Natural killer cell treated with Interleukin-12 subunit alpha and Interleukin-12 subunit beta and Interleukin-15 and Interleukin-18, amount 100 ng/mL, for 72 hours (primary cell): ENCODE results near the gene CRB2. TPM values are rescaled to one million over a fixed set of nuclear protein-coding genes. Genes with fewer than 3 reads are reported as not detected.
A peak's percentile ranks its signal among the peaks of the same experiment; 100 is the strongest.
"Not testable (repeated sequence)": the region's sequence is repeated elsewhere in the genome, so short reads cannot be mapped to it uniquely, and the experiment has no call there.

Experiments
- ATAC-seq, 2 donors: fragments of 150-1000 bp; cut with Tn5 transposase in 1 of 2; sonication (Bioruptor Pico), chemical (Tn5 transposase) in 1 of 2; 2 replicates each; pipeline ENCODE4 v1.10.0; 2021
- DNase-seq: peaks from one replicate; pipeline ENCODE4 v3.0.0; 2022; ENCODE audit warnings: low spot score
- H3K27ac Mint-ChIP-seq, 2 donors: 1 replicate in 1 of 2; 2 replicates in 1 of 2; pipeline ENCODE4 v1.8.0; 2022; ENCODE audit warnings: mixed read lengths in 2 of 2, mild to moderate bottlenecking in 1 of 2, moderate library complexity in 1 of 2
- H3K27me3 Mint-ChIP-seq, 2 donors: 1 replicate in 1 of 2; 2 replicates in 1 of 2; pipeline ENCODE4 v1.8.0; 2022; ENCODE audit warnings: mixed read lengths in 2 of 2
- H3K36me3 Mint-ChIP-seq: one replicate; pipeline ENCODE4 v1.8.0; 2022; ENCODE audit warnings: mixed read lengths
- H3K4me1 Mint-ChIP-seq, 2 donors: 1 replicate in 1 of 2; 2 replicates in 1 of 2; pipeline ENCODE4 v1.8.0; 2022; ENCODE audit warnings: low read depth in 2 of 2, mixed read lengths in 2 of 2, mild to moderate bottlenecking in 1 of 2
- H3K4me3 Mint-ChIP-seq: one replicate; pipeline ENCODE4 v1.8.0; 2022; ENCODE audit warnings: mixed read lengths
- H3K9me3 Mint-ChIP-seq: 2 replicates; pipeline ENCODE4 v1.8.0; 2022; ENCODE audit warnings: mixed read lengths
- total RNA-seq, 2 donors: library from RNA; stranded (reverse); gene quantifications; one replicate each; pipeline ENCODE4 v1.2.3, GENCODE V29; 2022

The CRB2 gene
- total RNA-seq, 2 donors from 2014 or later: not detected

GRCh38 chr9:123395689-123396511 lies 39.9 kb downstream of the CRB2 start:
- H3K36me3 Mint-ChIP-seq: no peaks in the 10 kb centered on the region
- no peaks in the 10 kb centered on the region for H3K27me3 Mint-ChIP-seq
- DNase-seq (no peak), ATAC-seq (peak in 1 of 2 donors; percentile 37)
- no peak overlapping the region for H3K4me3 Mint-ChIP-seq
- no peak overlapping the region for H3K27ac Mint-ChIP-seq
- no peaks in the 10 kb centered on the region for H3K9me3 Mint-ChIP-seq
- H3K4me1 Mint-ChIP-seq: no peaks in the 10 kb centered on the region

- Mint-ChIP-seq H3K4me3 (no peak overlapping the region), H3K36me3 (no peaks in the 10 kb centered on the region), H3K27ac (no peak overlapping the region), H3K4me1 (no peaks in the 10 kb centered on the region), H3K9me3 (no peaks in the 10 kb centered on the region), H3K27me3 (no peaks in the 10 kb centered on the region)
- ATAC-seq (no peak), DNase-seq (no peak)
These were observed 42.0 kb downstream of the CRB2 start for GRCh38 chr9:123397975-123398374.

GRCh38 chr9:123398938-123399337 lies 42.9 kb downstream of the CRB2 start:
- H3K27ac Mint-ChIP-seq, H3K36me3 Mint-ChIP-seq, ATAC-seq, H3K4me3 Mint-ChIP-seq, H3K27me3 Mint-ChIP-seq, H3K4me1 Mint-ChIP-seq, H3K9me3 Mint-ChIP-seq, DNase-seq: not testable (repeated sequence)

GRCh38 chr9:123399803-123400378 lies 43.9 kb downstream of the CRB2 start:
- H3K27ac Mint-ChIP-seq: no peak overlapping the region
- ATAC-seq: no peak
- no peak for DNase-seq

GRCh38 chr9:123400926-123401503 lies 45.0 kb downstream of the CRB2 start:
- no peaks in the 10 kb centered on the region for H3K9me3 Mint-ChIP-seq
- H3K27me3 Mint-ChIP-seq: no peaks in the 10 kb centered on the region
- ATAC-seq: no peak
- H3K4me3 Mint-ChIP-seq: no peak overlapping the region
- H3K4me1 Mint-ChIP-seq: no peaks in the 10 kb centered on the region
- DNase-seq: no peak
- no peak overlapping the region for H3K27ac Mint-ChIP-seq
- no peaks in the 10 kb centered on the region for H3K36me3 Mint-ChIP-seq

More at GRCh38 chr9:123399803-123400378, 43.9 kb downstream of the CRB2 start:
- Mint-ChIP-seq H3K4me1 (no peaks in the 10 kb centered on the region), H3K4me3 (no peak overlapping the region), H3K27me3 (no peaks in the 10 kb centered on the region), H3K9me3 (no peaks in the 10 kb centered on the region), H3K36me3 (no peaks in the 10 kb centered on the region)

GRCh38 chr9:123401879-123402513 lies 46.0 kb downstream of the CRB2 start:
- no peak for ATAC-seq
- H3K4me1 Mint-ChIP-seq: peaks cover 0 to 3% of the 10 kb centered on the region in 2 donors
- no peaks in the 10 kb centered on the region for H3K9me3 Mint-ChIP-seq
- no peaks in the 10 kb centered on the region for H3K27me3 Mint-ChIP-seq
- no peaks in the 10 kb centered on the region for H3K36me3 Mint-ChIP-seq
- no peak overlapping the region for H3K4me3 Mint-ChIP-seq
- no peak overlapping the region for H3K27ac Mint-ChIP-seq
- DNase-seq: no peak

- no peak for ATAC-seq
- Mint-ChIP-seq H3K27me3 (no peaks in the 10 kb centered on the region), H3K4me1 (peaks cover 0 to 3% of the 10 kb centered on the region in 2 donors), H3K9me3 (no peaks in the 10 kb centered on the region), H3K4me3 (no peak overlapping the region), H3K27ac (no peak overlapping the region), H3K36me3 (no peaks in the 10 kb centered on the region)
- no peak for DNase-seq
These were observed 47.0 kb downstream of the CRB2 start for GRCh38 chr9:123402981-123403509.

- no peaks in the 10 kb centered on the region for H3K36me3 Mint-ChIP-seq
- H3K4me3 Mint-ChIP-seq: no peak overlapping the region
- DNase-seq (no peak), ATAC-seq (no peak)
- no peaks in the 10 kb centered on the region for H3K27me3 Mint-ChIP-seq
- H3K9me3 Mint-ChIP-seq: no peaks in the 10 kb centered on the region
- peaks cover 0 to 3% of the 10 kb centered on the region in 2 donors for H3K4me1 Mint-ChIP-seq
- H3K27ac Mint-ChIP-seq: peak overlapping the region in 1 of 2 donors; percentile 15
These were observed 50.0 kb downstream of the CRB2 start for GRCh38 chr9:123406016-123406415.

GRCh38 chr9:123406691-123407216 lies 50.8 kb downstream of the CRB2 start:
- Mint-ChIP-seq H3K4me1 (peaks cover 0 to 3% of the 10 kb centered on the region in 2 donors), H3K4me3 (no peak overlapping the region), H3K27ac (peak overlapping the region in 1 of 2 donors; percentile 15), H3K9me3 (no peaks in the 10 kb centered on the region), H3K36me3 (no peaks in the 10 kb centered on the region), H3K27me3 (no peaks in the 10 kb centered on the region)
- no peak for ATAC-seq
- no peak for DNase-seq

- H3K9me3 Mint-ChIP-seq: no peaks in the 10 kb centered on the region
- DNase-seq (no peak), ATAC-seq (no peak)
- peaks cover 0 to 3% of the 10 kb centered on the region in 2 donors for H3K4me1 Mint-ChIP-seq
- peak overlapping the region in 1 of 2 donors; percentile 15 for H3K27ac Mint-ChIP-seq
- H3K4me3 Mint-ChIP-seq: no peak overlapping the region
- H3K27me3 Mint-ChIP-seq: no peaks in the 10 kb centered on the region
- no peaks in the 10 kb centered on the region for H3K36me3 Mint-ChIP-seq
These were observed 51.3 kb downstream of the CRB2 start for GRCh38 chr9:123407217-123407851.

GRCh38 chr9:123408313-123409262 lies 52.6 kb downstream of the CRB2 start:
- H3K27me3 Mint-ChIP-seq: no peaks in the 10 kb centered on the region
- H3K9me3 Mint-ChIP-seq: no peaks in the 10 kb centered on the region
- H3K36me3 Mint-ChIP-seq: no peaks in the 10 kb centered on the region
- DNase-seq: no peak
- no peak overlapping the region for H3K4me3 Mint-ChIP-seq
- peaks cover 0 to 3% of the 10 kb centered on the region in 2 donors for H3K4me1 Mint-ChIP-seq
- ATAC-seq: no peak
- no peak overlapping the region for H3K27ac Mint-ChIP-seq

- ATAC-seq (no peak), DNase-seq (no peak)
- Mint-ChIP-seq H3K36me3 (no peaks in the 10 kb centered on the region), H3K9me3 (no peaks in the 10 kb centered on the region), H3K4me3 (no peak overlapping the region), H3K4me1 (peaks cover 0 to 3% of the 10 kb centered on the region in 2 donors), H3K27ac (no peak overlapping the region), H3K27me3 (no peaks in the 10 kb centered on the region)
These were observed 54.4 kb downstream of the CRB2 start for GRCh38 chr9:123410281-123410910.
